Neural cell (in vitro differentiated cells): ENCODE measurements around the gene STAC2. TPM values are rescaled to one million over a fixed set of nuclear protein-coding genes. Genes with fewer than 3 reads are reported as not detected.
"Not testable (repeated sequence)": the region's sequence is repeated elsewhere in the genome, so short reads cannot be mapped to it uniquely, and the experiment has no call there.

Experiments
- H2AFZ ChIP-seq: fragments of 200-600, 300-800 bp; sonication (generic), shearing (Covaris generic); 2 replicates; pipeline ENCODE4 v1.6.0; 2014; ENCODE audit warnings: low read depth, mild to moderate bottlenecking, antibody characterized with exemption, low read length, moderate library complexity
- H3F3A ChIP-seq: fragments of 200-600 bp; shearing (Covaris generic); 2 replicates; pipeline ENCODE4 v1.6.1; 2016; ENCODE audit warnings: mild to moderate bottlenecking, moderate library complexity, mixed read lengths, antibody characterized with exemption, low read length; ENCODE audit not compliant: insufficient read depth, poor library complexity, severe bottlenecking
- H3K27ac ChIP-seq: fragments of 200-600, 300-800 bp; sonication (generic), shearing (Covaris generic); 2 replicates; pipeline ENCODE4 v1.5.1; 2014; ENCODE audit warnings: mild to moderate bottlenecking, low read length, moderate library complexity
- H3K27me3 ChIP-seq: fragments of 300-800, 200-600 bp; sonication (generic), shearing (Covaris generic); 2 replicates; pipeline ENCODE4 v1.6.0; 2014; ENCODE audit warnings: mild to moderate bottlenecking, low read depth, low read length, moderate library complexity; ENCODE audit not compliant: insufficient read depth
- H3K36me3 ChIP-seq: fragments of 300-800, 200-600 bp; sonication (generic), shearing (Covaris generic); 2 replicates; pipeline ENCODE4 v1.5.1; 2014; ENCODE audit warnings: mild to moderate bottlenecking, antibody characterized with exemption, low read length, moderate library complexity; ENCODE audit not compliant: insufficient read depth
- H3K4me2 ChIP-seq: fragments of 300-800, 200-600 bp; sonication (generic), shearing (Covaris generic); 2 replicates; pipeline ENCODE4 v1.6.0; 2014; ENCODE audit warnings: mild to moderate bottlenecking, low read length
- H3K4me3 ChIP-seq: fragments of 300-800, 200-600 bp; sonication (generic), shearing (Covaris generic); 2 replicates; pipeline ENCODE4 v1.5.1; 2014; ENCODE audit warnings: mild to moderate bottlenecking, low read length, moderate library complexity
- H3K79me2 ChIP-seq: fragments of 200-600 bp; shearing (Covaris generic); replicated peaks from 2 replicates; pipeline ENCODE4 v1.6.0; 2014; ENCODE audit warnings: mild to moderate bottlenecking, low read length, moderate library complexity; ENCODE audit not compliant: insufficient read depth
- H3K9ac ChIP-seq: fragments of 300-800, 200-600 bp; sonication (generic), shearing (Covaris generic); 2 replicates; pipeline ENCODE4 v1.6.1; 2016; ENCODE audit warnings: mild to moderate bottlenecking, low read length, mixed read lengths
- H3K9me2 ChIP-seq: fragments of 200-600 bp; shearing (Covaris generic); 2 replicates; pipeline ENCODE4 v1.6.1; 2016; ENCODE audit warnings: mild to moderate bottlenecking, low read length, mixed read lengths; ENCODE audit not compliant: insufficient read depth
- H3K9me3 ChIP-seq: fragments of 200-600, 300-800 bp; sonication (generic), shearing (Covaris generic); 2 replicates; pipeline ENCODE4 v1.6.1; 2016; ENCODE audit warnings: mild to moderate bottlenecking, mixed run types, low read length, moderate library complexity, mixed read lengths
- H4K20me1 ChIP-seq: fragments of 200-600 bp; shearing (Covaris generic); 2 replicates; pipeline ENCODE4 v1.6.1; 2016; ENCODE audit warnings: mild to moderate bottlenecking, mixed run types; ENCODE audit not compliant: insufficient read depth
- CTCF ChIP-seq: fragments of 450-650 bp; IDR thresholded peaks from 2 replicates; pipeline ENCODE4 v1.5.1; 2014; ENCODE audit warnings: antibody characterized with exemption, mild to moderate bottlenecking, moderate library complexity; ENCODE audit not compliant: poor library complexity, severe bottlenecking
- EP300 ChIP-seq: fragments of 450-650 bp; conservative IDR thresholded peaks from 2 replicates; pipeline ENCODE4 v1.6.1; 2014; ENCODE audit warnings: antibody characterized with exemption, mild to moderate bottlenecking, moderate library complexity; ENCODE audit not compliant: poor library complexity, severe bottlenecking
- EZH2 ChIP-seq: fragments of 200-600, 300-800 bp; shearing (Covaris generic), sonication (generic); IDR thresholded peaks from 2 replicates; pipeline ENCODE4 v1.6.1; 2014; ENCODE audit warnings: antibody characterized with exemption, low read length, borderline replicate concordance, mild to moderate bottlenecking; ENCODE audit not compliant: insufficient read depth, poor library complexity, severe bottlenecking
- MXI1 ChIP-seq: fragments of 450-650 bp; conservative IDR thresholded peaks from 2 replicates; pipeline ENCODE4 v1.6.1; 2014; ENCODE audit warnings: antibody characterized with exemption, mild to moderate bottlenecking; ENCODE audit not compliant: poor library complexity, severe bottlenecking
- POLR2AphosphoS5 ChIP-seq: IDR thresholded peaks from 2 replicates; pipeline ENCODE4 v1.6.1; 2012
- RAD21 ChIP-seq: fragments of 450-650 bp; conservative IDR thresholded peaks from 2 replicates; pipeline ENCODE4 v1.6.1; 2014; ENCODE audit warnings: antibody characterized with exemption, mild to moderate bottlenecking, moderate library complexity
- SMC3 ChIP-seq: fragments of 450-650 bp; conservative IDR thresholded peaks from 2 replicates; pipeline ENCODE4 v1.6.1; 2014; ENCODE audit warnings: antibody characterized with exemption, mild to moderate bottlenecking, moderate library complexity; ENCODE audit not compliant: poor library complexity
- TAF1 ChIP-seq: IDR thresholded peaks from 2 replicates; pipeline ENCODE4 v1.6.1; 2012; ENCODE audit warnings: low read depth
- polyA plus RNA-seq: library from polyadenylated mRNA; depleted of rRNA; stranded (reverse); fragments of >200 nt; gene quantifications from 2 replicates; pipeline ENCODE4 v1.2.3, GENCODE V29; 2014
- TF ChIP-seq, protein P1 (sequence below): IDR thresholded peaks from 2 replicates; pipeline ENCODE4 v1.6.1; 2012; ENCODE audit warnings: borderline replicate concordance

STAC2 gene
- polyA plus RNA-seq, 1 donor from 2014 or later, result not detected

DNA sequence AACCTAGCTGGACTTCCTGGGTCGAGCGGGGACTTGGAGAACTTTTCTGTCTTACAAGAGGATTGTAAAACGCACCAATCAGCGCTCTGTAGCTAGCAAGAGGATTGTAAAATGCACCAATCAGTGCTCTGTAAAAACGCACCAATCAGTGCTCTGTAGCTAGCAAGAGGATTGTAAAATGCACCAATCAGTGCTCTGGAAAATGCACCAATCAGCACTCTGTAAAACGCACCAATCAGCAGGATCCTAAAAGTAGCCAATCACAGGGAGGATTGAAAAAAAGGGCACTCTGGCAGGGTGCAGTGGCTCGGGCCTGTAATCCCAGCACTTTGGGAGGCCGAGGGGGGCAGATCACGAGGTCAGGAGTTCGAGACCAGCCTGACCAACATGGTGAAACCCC, 57.2 kb downstream of the STAC2 start:
- not testable (repeated sequence) for H2AFZ ChIP-seq, H3K9ac ChIP-seq, H3K9me3 ChIP-seq, H3F3A ChIP-seq, H3K27ac ChIP-seq, H4K20me1 ChIP-seq, H3K4me2 ChIP-seq, H3K9me2 ChIP-seq, H3K79me2 ChIP-seq, H3K4me3 ChIP-seq, H3K36me3 ChIP-seq
- peaks cover 39% of the 10 kb centered on the region for H3K27me3 ChIP-seq

- no peak overlapping the region for H3K9ac ChIP-seq
- H3K79me2 ChIP-seq, result no peaks in the 10 kb centered on the region
- no peak overlapping the region for H3K27ac ChIP-seq
- TF ChIP-seq SMC3 (no peak), MXI1 (no peak), POLR2AphosphoS5 (no peak), RAD21 (no peak)
- no peak overlapping the region for H3K4me2 ChIP-seq
- no peaks in the 10 kb centered on the region for H4K20me1 ChIP-seq
- H3K4me3 ChIP-seq, result no peak overlapping the region
- H3K9me3 ChIP-seq, result no peaks in the 10 kb centered on the region
- H3F3A ChIP-seq, result no peaks in the 10 kb centered on the region
- H3K27me3 ChIP-seq, result peaks cover 39% of the 10 kb centered on the region
- H3K36me3 ChIP-seq, result no peaks in the 10 kb centered on the region
- no peak overlapping the region for H2AFZ ChIP-seq
- no peaks in the 10 kb centered on the region for H3K9me2 ChIP-seq
Measured at GRCh38 chr17:39167476-39167875, 58.3 kb downstream of the STAC2 start.

- H3K4me3 ChIP-seq, result no peak overlapping the region
- H3K27me3 ChIP-seq, result peaks cover 39% of the 10 kb centered on the region
- no peak overlapping the region for H2AFZ ChIP-seq
- H3F3A ChIP-seq, result no peaks in the 10 kb centered on the region
- no peaks in the 10 kb centered on the region for H3K9me3 ChIP-seq
- H3K4me2 ChIP-seq, result no peak overlapping the region
- H3K79me2 ChIP-seq, result no peaks in the 10 kb centered on the region
- H3K36me3 ChIP-seq, result no peaks in the 10 kb centered on the region
- H3K9me2 ChIP-seq, result no peaks in the 10 kb centered on the region
- H4K20me1 ChIP-seq, result no peaks in the 10 kb centered on the region
- H3K27ac ChIP-seq, result no peak overlapping the region
- TF ChIP-seq, protein P1, sequence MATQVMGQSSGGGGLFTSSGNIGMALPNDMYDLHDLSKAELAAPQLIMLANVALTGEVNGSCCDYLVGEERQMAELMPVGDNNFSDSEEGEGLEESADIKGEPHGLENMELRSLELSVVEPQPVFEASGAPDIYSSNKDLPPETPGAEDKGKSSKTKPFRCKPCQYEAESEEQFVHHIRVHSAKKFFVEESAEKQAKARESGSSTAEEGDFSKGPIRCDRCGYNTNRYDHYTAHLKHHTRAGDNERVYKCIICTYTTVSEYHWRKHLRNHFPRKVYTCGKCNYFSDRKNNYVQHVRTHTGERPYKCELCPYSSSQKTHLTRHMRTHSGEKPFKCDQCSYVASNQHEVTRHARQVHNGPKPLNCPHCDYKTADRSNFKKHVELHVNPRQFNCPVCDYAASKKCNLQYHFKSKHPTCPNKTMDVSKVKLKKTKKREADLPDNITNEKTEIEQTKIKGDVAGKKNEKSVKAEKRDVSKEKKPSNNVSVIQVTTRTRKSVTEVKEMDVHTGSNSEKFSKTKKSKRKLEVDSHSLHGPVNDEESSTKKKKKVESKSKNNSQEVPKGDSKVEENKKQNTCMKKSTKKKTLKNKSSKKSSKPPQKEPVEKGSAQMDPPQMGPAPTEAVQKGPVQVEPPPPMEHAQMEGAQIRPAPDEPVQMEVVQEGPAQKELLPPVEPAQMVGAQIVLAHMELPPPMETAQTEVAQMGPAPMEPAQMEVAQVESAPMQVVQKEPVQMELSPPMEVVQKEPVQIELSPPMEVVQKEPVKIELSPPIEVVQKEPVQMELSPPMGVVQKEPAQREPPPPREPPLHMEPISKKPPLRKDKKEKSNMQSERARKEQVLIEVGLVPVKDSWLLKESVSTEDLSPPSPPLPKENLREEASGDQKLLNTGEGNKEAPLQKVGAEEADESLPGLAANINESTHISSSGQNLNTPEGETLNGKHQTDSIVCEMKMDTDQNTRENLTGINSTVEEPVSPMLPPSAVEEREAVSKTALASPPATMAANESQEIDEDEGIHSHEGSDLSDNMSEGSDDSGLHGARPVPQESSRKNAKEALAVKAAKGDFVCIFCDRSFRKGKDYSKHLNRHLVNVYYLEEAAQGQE, result no peak
- no peak for TF ChIP-seq EP300
- no peak for TF ChIP-seq CTCF
- TF ChIP-seq MXI1, result no peak
- TF ChIP-seq POLR2AphosphoS5, result no peak
- TF ChIP-seq SMC3, result no peak
- no peak for TF ChIP-seq TAF1
- no peak for TF ChIP-seq RAD21
- no peak for TF ChIP-seq EZH2
- H3K9ac ChIP-seq, result no peak overlapping the region
Measured at GRCh38 chr17:39166437-39167335, 59.1 kb downstream of the STAC2 start.
